ENCODE data around the gene POPDC2.

DNA sequence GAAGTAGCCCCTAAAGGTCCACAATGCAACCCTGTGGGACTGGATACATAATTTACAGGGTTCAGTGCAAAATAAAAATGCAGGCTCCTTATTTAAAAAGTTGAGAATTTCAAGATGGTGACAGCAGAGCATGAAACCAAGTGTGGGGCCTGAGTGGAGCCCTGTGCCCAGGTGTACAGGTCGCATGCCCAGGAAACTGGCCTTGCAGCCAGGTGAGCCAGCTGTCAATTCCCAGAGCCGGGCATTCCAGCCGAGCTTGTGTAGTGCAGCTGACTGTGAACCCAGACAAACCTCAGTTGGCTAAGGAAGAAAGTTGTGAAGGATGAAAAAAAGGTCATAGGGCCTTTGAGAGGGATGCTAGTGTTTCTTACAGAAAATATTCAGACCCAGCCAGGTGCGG lies 27.6 kb downstream of the POPDC2 start:
- TF ChIP-seq, protein P1, sequence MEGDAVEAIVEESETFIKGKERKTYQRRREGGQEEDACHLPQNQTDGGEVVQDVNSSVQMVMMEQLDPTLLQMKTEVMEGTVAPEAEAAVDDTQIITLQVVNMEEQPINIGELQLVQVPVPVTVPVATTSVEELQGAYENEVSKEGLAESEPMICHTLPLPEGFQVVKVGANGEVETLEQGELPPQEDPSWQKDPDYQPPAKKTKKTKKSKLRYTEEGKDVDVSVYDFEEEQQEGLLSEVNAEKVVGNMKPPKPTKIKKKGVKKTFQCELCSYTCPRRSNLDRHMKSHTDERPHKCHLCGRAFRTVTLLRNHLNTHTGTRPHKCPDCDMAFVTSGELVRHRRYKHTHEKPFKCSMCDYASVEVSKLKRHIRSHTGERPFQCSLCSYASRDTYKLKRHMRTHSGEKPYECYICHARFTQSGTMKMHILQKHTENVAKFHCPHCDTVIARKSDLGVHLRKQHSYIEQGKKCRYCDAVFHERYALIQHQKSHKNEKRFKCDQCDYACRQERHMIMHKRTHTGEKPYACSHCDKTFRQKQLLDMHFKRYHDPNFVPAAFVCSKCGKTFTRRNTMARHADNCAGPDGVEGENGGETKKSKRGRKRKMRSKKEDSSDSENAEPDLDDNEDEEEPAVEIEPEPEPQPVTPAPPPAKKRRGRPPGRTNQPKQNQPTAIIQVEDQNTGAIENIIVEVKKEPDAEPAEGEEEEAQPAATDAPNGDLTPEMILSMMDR (IDR thresholded peaks at IDR 0.05), result no peak
- no peak for TF ChIP-seq EZH2 (IDR thresholded peaks at IDR 0.05; ENCODE audit: borderline replicate concordance, insufficient read depth, low read depth, low read length, poor library complexity, severe bottlenecking)
